HepG2 (cell line): ENCODE measurements around the gene CMTM1. TPM values are rescaled to one million over a fixed set of nuclear protein-coding genes. Genes with fewer than 3 reads are reported as not detected.

Experiments
- ATAC-seq: fragments of 200-7000 bp; cut with Tn5 transposase; 3 replicates; pipeline ENCODE4 v1.9.1; 2020; ENCODE audit warnings: mild to moderate bottlenecking, moderate library complexity
- BruUV-seq: library from RNA; stranded (reverse); fragments of 400-500 nt; replicated peaks from 2 replicates; lab custom pipeline; 2021; lab: Mats Ljungman, UMichigan
- CTCF ChIA-PET: fragments of 300-600 bp; formaldehyde crosslinking; extraction: SDS; loops from one replicate; lab custom pipeline; 2021; ENCODE audit warnings: low total read pairs, inconsistent platforms, low intra/inter-chr PET ratio; lab: Yijun Ruan, JAX
- POLR2A ChIA-PET: fragments of 350-600 bp; sonication (Branson Sonifier 250); formaldehyde crosslinking; loops from one replicate; lab custom pipeline; 2020; ENCODE audit warnings: antibody characterized with exemption, inconsistent platforms; lab: Yijun Ruan, JAX
- DNase-seq: peaks from one replicate; pipeline ENCODE4 v3.0.0-alpha.2; 2015; ENCODE audit warnings: low spot score
- FAIRE-seq: peaks from 3 replicates; lab custom pipeline; 2011; peaks lifted over from hg19 to GRCh38; lab: Jason Lieb, UNC
- H2AFZ ChIP-seq: one replicate; pipeline ENCODE4 v1.6.1; 2011; ENCODE audit warnings: low read length, inconsistent platforms
- H3K27ac ChIP-seq: fragments of 300-600 bp; 3 replicates; pipeline ENCODE4 v1.8.0; 2011; ENCODE audit warnings: mixed run types, mild to moderate bottlenecking, mixed read lengths, low read length, inconsistent platforms; ENCODE audit not compliant: insufficient read depth; ENCODE audit errors: extremely low read length
- H3K27me3 ChIP-seq, 2 experiments: fragments of 200-600 bp in 1 of 2; 2 replicates in 1 of 2; 3 replicates in 1 of 2; pipeline versions ENCODE4 v1.6.0 to v1.8.0; 2011; ENCODE audit warnings: low read length in 2 of 2, mild to moderate bottlenecking in 2 of 2, moderate library complexity in 2 of 2, inconsistent platforms in 1 of 2; ENCODE audit not compliant: insufficient read depth in 2 of 2, control insufficient read depth in 1 of 2
- H3K36me3 ChIP-seq, 2 experiments: fragments of 200-600 bp in 1 of 2; replicated peaks in 1 of 2; 2 replicates in 1 of 2; 3 replicates in 1 of 2; pipeline versions ENCODE4 v1.5.1 to v1.8.0; 2011; ENCODE audit warnings: low read length in 2 of 2, inconsistent platforms in 1 of 2; ENCODE audit not compliant: insufficient read depth in 2 of 2, control insufficient read depth in 1 of 2
- H3K4me1 ChIP-seq: 2 replicates; pipeline ENCODE4 v1.5.1; 2012; ENCODE audit warnings: low read length, inconsistent platforms; ENCODE audit not compliant: insufficient read depth
- H3K4me2 ChIP-seq: 2 replicates; pipeline ENCODE4 v1.6.0; 2011; ENCODE audit warnings: low read depth, low read length, inconsistent platforms
- H3K4me3 ChIP-seq, 3 experiments: fragments of 200-600 bp in 1 of 3; sonication (generic), shearing (Covaris generic) in 1 of 3; replicated peaks in 1 of 3; 2 replicates each; pipeline ENCODE4 v1.5.1; 2011 to 2016; ENCODE audit warnings: low read length in 3 of 3, inconsistent platforms in 2 of 3, low read depth in 2 of 3, mild to moderate bottlenecking in 2 of 3, control low read depth in 1 of 3, mixed read lengths in 1 of 3; ENCODE audit not compliant: insufficient read depth in 1 of 3
- H3K79me2 ChIP-seq: one replicate; pipeline ENCODE4 v1.6.1; 2011; ENCODE audit warnings: low read length, inconsistent platforms; ENCODE audit not compliant: insufficient read depth
- H3K9ac ChIP-seq: 2 replicates; pipeline ENCODE4 v1.6.0; 2011; ENCODE audit warnings: mild to moderate bottlenecking, low read depth, low read length, inconsistent platforms; ENCODE audit not compliant: insufficient read depth
- H3K9me3 ChIP-seq: 2 replicates; pipeline ENCODE4 v1.5.1; 2012; ENCODE audit warnings: mild to moderate bottlenecking, low read length
- H4K20me1 ChIP-seq: 2 replicates; pipeline ENCODE4 v1.6.0; 2011; ENCODE audit warnings: inconsistent platforms, mild to moderate bottlenecking, low read length, moderate library complexity; ENCODE audit not compliant: insufficient read depth
- CHCHD3 ChIP-seq: sonication (generic); formaldehyde crosslinking; IDR thresholded peaks from 2 replicates; pipeline ENCODE4 v1.8.0; 2022; ENCODE audit warnings: mild to moderate bottlenecking, missing genetic modification reagents, moderate library complexity
- FOXM1 ChIP-seq: sonication (generic); formaldehyde crosslinking; IDR thresholded peaks from 2 replicates; pipeline ENCODE4 v1.5.0; 2020; ENCODE audit warnings: missing genetic modification reagents
- HNRNPK ChIP-seq: fragments of 200-400 bp; formaldehyde crosslinking; IDR thresholded peaks from 2 replicates; pipeline ENCODE4 v1.6.1; 2018; ENCODE audit warnings: low read length, low read depth, moderate library complexity, mild to moderate bottlenecking; ENCODE audit not compliant: poor library complexity, severe bottlenecking
- PCBP2 ChIP-seq: fragments of 200-400 bp; formaldehyde crosslinking; optimal IDR thresholded peaks from 2 replicates; pipeline ENCODE3; 2018; ENCODE audit warnings: low read length, low read depth; ENCODE audit not compliant: poor library complexity, severe bottlenecking
- PRMT3 ChIP-seq: sonication (generic); formaldehyde crosslinking; IDR thresholded peaks from 2 replicates; pipeline ENCODE4 v1.8.1; 2022; ENCODE audit warnings: low read depth, mild to moderate bottlenecking, moderate library complexity, missing genetic modification reagents, borderline replicate concordance
- ZEB1 ChIP-seq: IDR thresholded peaks from 2 replicates; pipeline ENCODE4 v1.6.1; 2012; ENCODE audit warnings: mild to moderate bottlenecking, low read depth, inconsistent platforms; ENCODE audit not compliant: insufficient replicate concordance
- ZNF205 ChIP-seq: IDR thresholded peaks from 2 replicates; pipeline ENCODE4 v1.6.1; 2018; ENCODE audit warnings: missing biosample characterization, missing genetic modification reagents
- ZNF432 ChIP-seq: sonication (generic); formaldehyde crosslinking; IDR thresholded peaks from 2 replicates; pipeline ENCODE4 v1.5.0; 2020; ENCODE audit warnings: missing genetic modification reagents, mild to moderate bottlenecking, borderline replicate concordance
- WGBS: methylation state at CpG from one replicate; pipeline ENCODE4 v1.1.6; 2017; ENCODE audit warnings: low lambda C conversion rate; 5-methylcytosine and 5-hydroxymethylcytosine counted together
- in situ Hi-C: cut with HindIII; loops from 2 replicates; pipeline ENCODE4 v1.10.0; 2017; ENCODE audit warnings: low pct_unique_long_range_greater_than_20kb; ENCODE audit not compliant: extremely low pct_ligation_motif_present
- intact Hi-C: fragments of 100-400 bp; cut with micrococcal nuclease; formaldehyde crosslinking; loops from one replicate; pipeline ENCODE4 v1.10.0; 2022; ENCODE audit not compliant: unreplicated experiment
- polyA plus RNA-seq, 8 experiments: library from polyadenylated mRNA; depleted of rRNA in 3 of 8; stranded (reverse) in 7 of 8; unstranded in 1 of 8; fragments of >200 nt; fragmentation: Illumina TruSeq in 4 of 8; extraction: Trizol in 4 of 8; gene quantifications; 2 replicates each; pipeline versions ENCODE4 v1.2.1 to v1.2.3, GENCODE V29; 2011 to 2016; ENCODE audit warnings: low read depth in 4 of 8, missing spikeins in 1 of 8, mixed read lengths in 1 of 8; ENCODE audit not compliant: insufficient read depth in 1 of 8
- total RNA-seq, 5 experiments: library from RNA; depleted of rRNA; stranded (reverse); fragments of >200 nt; fragmentation: Illumina TruSeq; extraction: Trizol; gene quantifications; 2 replicates each; pipeline ENCODE4 v1.2.3, GENCODE V29; 2016; ENCODE audit warnings: low read depth in 1 of 5
- TF ChIP-seq, protein P1 (sequence below): sonication (generic); formaldehyde crosslinking; conservative IDR thresholded peaks from 2 replicates; pipeline ENCODE4 v1.4.0; 2020; ENCODE audit warnings: missing genetic modification reagents
- TF ChIP-seq, protein P2 (sequence below): IDR thresholded peaks from 2 replicates; pipeline ENCODE4 v1.6.1; 2016

CMTM1 gene
- total and polyA plus RNA-seq, 2 of the 13 experiments (the other 11 are each of a cell fraction or from before 2014, with no cell fraction given), result 1.7 to 2.9 TPM

DNA sequence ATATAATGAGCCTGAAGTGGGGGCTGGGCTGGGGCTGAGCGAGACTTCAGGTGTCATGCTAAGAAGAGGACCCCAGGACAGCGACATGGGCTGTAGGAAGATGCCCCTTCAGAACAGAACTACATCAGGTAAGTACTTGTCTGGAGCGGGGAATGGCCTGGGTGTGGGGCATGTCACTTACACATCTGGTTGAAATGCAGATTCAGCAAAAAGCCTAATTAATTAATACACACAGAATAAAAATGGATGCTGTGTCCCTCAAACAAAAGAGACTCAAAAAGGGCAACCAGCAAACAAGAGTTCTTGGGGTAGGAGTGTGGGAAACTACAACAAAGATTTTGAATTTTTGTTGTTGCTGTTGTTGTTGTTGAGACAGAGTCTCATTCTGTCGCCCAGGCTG, 24.8 kb downstream of the CMTM1 start (continued):
- TF ChIP-seq, protein P1, sequence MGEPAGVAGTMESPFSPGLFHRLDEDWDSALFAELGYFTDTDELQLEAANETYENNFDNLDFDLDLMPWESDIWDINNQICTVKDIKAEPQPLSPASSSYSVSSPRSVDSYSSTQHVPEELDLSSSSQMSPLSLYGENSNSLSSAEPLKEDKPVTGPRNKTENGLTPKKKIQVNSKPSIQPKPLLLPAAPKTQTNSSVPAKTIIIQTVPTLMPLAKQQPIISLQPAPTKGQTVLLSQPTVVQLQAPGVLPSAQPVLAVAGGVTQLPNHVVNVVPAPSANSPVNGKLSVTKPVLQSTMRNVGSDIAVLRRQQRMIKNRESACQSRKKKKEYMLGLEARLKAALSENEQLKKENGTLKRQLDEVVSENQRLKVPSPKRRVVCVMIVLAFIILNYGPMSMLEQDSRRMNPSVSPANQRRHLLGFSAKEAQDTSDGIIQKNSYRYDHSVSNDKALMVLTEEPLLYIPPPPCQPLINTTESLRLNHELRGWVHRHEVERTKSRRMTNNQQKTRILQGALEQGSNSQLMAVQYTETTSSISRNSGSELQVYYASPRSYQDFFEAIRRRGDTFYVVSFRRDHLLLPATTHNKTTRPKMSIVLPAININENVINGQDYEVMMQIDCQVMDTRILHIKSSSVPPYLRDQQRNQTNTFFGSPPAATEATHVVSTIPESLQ (CRISPR knock-in tag), result no peak
- TF ChIP-seq CHCHD3 (CRISPR knock-in tag) (no peak), ZEB1 (no peak), ZNF432 (CRISPR knock-in tag) (no peak)
- TF ChIP-seq, protein P2, sequence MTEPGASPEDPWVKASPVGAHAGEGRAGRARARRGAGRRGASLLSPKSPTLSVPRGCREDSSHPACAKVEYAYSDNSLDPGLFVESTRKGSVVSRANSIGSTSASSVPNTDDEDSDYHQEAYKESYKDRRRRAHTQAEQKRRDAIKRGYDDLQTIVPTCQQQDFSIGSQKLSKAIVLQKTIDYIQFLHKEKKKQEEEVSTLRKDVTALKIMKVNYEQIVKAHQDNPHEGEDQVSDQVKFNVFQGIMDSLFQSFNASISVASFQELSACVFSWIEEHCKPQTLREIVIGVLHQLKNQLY, result no peak

DNA sequence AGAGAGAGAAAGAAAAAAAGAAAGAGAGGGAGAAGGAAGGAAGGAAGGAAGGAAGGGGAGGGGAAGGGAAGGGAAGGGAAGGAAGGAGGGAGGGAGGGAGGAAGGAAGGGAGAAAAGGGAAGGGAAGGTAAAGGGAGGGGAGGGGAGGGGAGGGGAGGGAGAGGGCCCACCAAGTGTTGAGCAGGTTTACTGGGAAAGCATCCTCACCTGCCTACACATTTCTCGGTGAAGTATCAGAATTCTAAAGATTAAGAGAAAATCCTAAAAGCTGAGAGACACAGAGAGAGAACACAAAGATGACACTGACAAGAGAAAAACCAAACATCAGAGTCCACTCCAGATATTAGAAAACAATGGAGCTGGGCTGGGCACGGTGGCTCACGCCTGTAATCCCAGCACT, 26.0 kb downstream of the CMTM1 start:
- Histone ChIP-seq H3K36me3 (no peaks in the 10 kb centered on the region), H3K27me3 (peaks cover 3 to 17% of the 10 kb centered on the region in 2 experiments; a peak in 4 of 5 replicates), H3K9me3 (no peaks in the 10 kb centered on the region), H3K4me2 (no peak overlapping the region), H4K20me1 (no peaks in the 10 kb centered on the region), H3K79me2 (no peaks in the 10 kb centered on the region), H3K9ac (no peak overlapping the region), H3K4me3 (no peak overlapping the region), H3K27ac (no peak overlapping the region), H3K4me1 (peaks cover 7% of the 10 kb centered on the region; the same call in 1 of the 2 replicates), H2AFZ (no peak overlapping the region)
- WGBS, result 28% methylated on average over 3 of the region's 3 CpGs
- intact Hi-C loops, result no loop called here
- FAIRE-seq (no peak), ATAC-seq (no peak), DNase-seq (no peak)
- ChIA-PET POLR2A (no interaction called here), CTCF (no interaction called here)
- no TSS peak for BruUV-seq
- TF ChIP-seq HNRNPK, result peak; percentile 58
- TF ChIP-seq FOXM1 (CRISPR knock-in tag), result no peak
- peak; percentile 97 for TF ChIP-seq PCBP2
- TF ChIP-seq ZNF205 (CRISPR knock-in tag), result no peak
- no peak for TF ChIP-seq PRMT3
- in situ Hi-C loops, result no loop called here
